A673 (cell line): Measurements from ENCODE around the gene SH3RF3. TPM values are rescaled to one million over a fixed set of nuclear protein-coding genes. Genes with fewer than 3 reads are reported as not detected.

ENCODE experiments used
- BruUV-seq: library from RNA; stranded (reverse); fragments of 400-500 nt; replicated peaks from 2 replicates; lab custom pipeline; 2021; lab: Mats Ljungman, UMichigan
- CTCF ChIA-PET: fragments of 300-600 bp; sonication (Branson Sonifier 250); formaldehyde crosslinking; loops from one replicate; lab custom pipeline; 2022; ENCODE audit warnings: antibody characterized with exemption; lab: Charles Lee
- POLR2A ChIA-PET: fragments of 300-600 bp; sonication (Branson Sonifier 250); formaldehyde crosslinking; loops from one replicate; lab custom pipeline; 2022; ENCODE audit warnings: antibody characterized with exemption; ENCODE audit not compliant: low non-redundant PET; lab: Charles Lee
- DNase-seq: peaks from one replicate; pipeline ENCODE4 v3.0.0-alpha.2; 2015; ENCODE audit warnings: low spot score
- H3K27ac ChIP-seq: fragments of 200-600 bp; sonication (generic); 2 replicates; pipeline ENCODE4 v1.5.1; 2016; ENCODE audit warnings: mixed run types, low read depth, mild to moderate bottlenecking, mixed read lengths, antibody characterized with exemption, low read length; ENCODE audit not compliant: poor library complexity, severe bottlenecking
- H3K27me3 ChIP-seq: fragments of 200-600 bp; sonication (generic); replicated peaks from 2 replicates; pipeline ENCODE4 v1.6.1; 2017; ENCODE audit warnings: mixed run types, low read depth, mild to moderate bottlenecking, mixed read lengths, antibody characterized with exemption, low read length; ENCODE audit not compliant: insufficient read depth, poor library complexity
- H3K36me3 ChIP-seq: fragments of 200-600 bp; sonication (generic); 2 replicates; pipeline ENCODE4 v1.6.1; 2016; ENCODE audit warnings: mixed run types, mild to moderate bottlenecking, mixed read lengths, antibody characterized with exemption, low read length; ENCODE audit not compliant: insufficient read depth, poor library complexity, severe bottlenecking
- H3K4me1 ChIP-seq: fragments of 200-600 bp; sonication (generic); 2 replicates; pipeline ENCODE4 v1.6.1; 2017; ENCODE audit warnings: mixed run types, mild to moderate bottlenecking, mixed read lengths, antibody characterized with exemption, low read length; ENCODE audit not compliant: insufficient read depth, poor library complexity, severe bottlenecking
- H3K4me3 ChIP-seq: fragments of 200-600 bp; sonication (generic); 2 replicates; pipeline ENCODE4 v1.5.1; 2016; ENCODE audit warnings: low read depth, mixed run types, mild to moderate bottlenecking, mixed read lengths, low read length; ENCODE audit not compliant: poor library complexity, severe bottlenecking
- H3K9me3 ChIP-seq: fragments of 200-600 bp; sonication (generic); 2 replicates; pipeline ENCODE4 v1.6.1; 2016; ENCODE audit warnings: mixed run types, low read depth, mild to moderate bottlenecking, mixed read lengths, antibody characterized with exemption, low read length; ENCODE audit not compliant: poor library complexity, severe bottlenecking
- CTCF ChIP-seq: fragments of 300-800, 200-600 bp; sonication (generic); conservative IDR thresholded peaks from 2 replicates; pipeline ENCODE4 v1.5.1; 2017; ENCODE audit warnings: low read depth, mild to moderate bottlenecking, antibody characterized with exemption, low read length, moderate library complexity, mixed read lengths
- EZH2 ChIP-seq: fragments of 200-600 bp; sonication (generic); IDR thresholded peaks from 2 replicates; pipeline ENCODE4 v1.6.1; 2017; ENCODE audit warnings: borderline replicate concordance, low read depth, mild to moderate bottlenecking, mixed read lengths, antibody characterized with exemption, low read length; ENCODE audit not compliant: poor library complexity, severe bottlenecking
- intact Hi-C: fragments of 100-400 bp; cut with micrococcal nuclease; formaldehyde crosslinking; loops from one replicate; pipeline ENCODE4 v1.10.0; 2022; ENCODE audit not compliant: unreplicated experiment
- total RNA-seq: library from RNA; stranded (reverse); gene quantifications from 2 replicates; pipeline ENCODE4 v1.2.3, GENCODE V29; 2021

SH3RF3 gene
- total RNA-seq, 1 experiment from 2014 or later = 0.15 TPM

- DNase-seq = no peak
- BruUV-seq = no TSS peak
- intact Hi-C loops = no loop called here
- CTCF ChIA-PET = no interaction called here
- H3K27me3 ChIP-seq = no peaks in the 10 kb centered on the region
- no peak overlapping the region for H3K27ac ChIP-seq
- no peaks in the 10 kb centered on the region for H3K4me1 ChIP-seq
- POLR2A ChIA-PET = no interaction called here
- TF ChIP-seq EZH2 = no peak
- no peak for TF ChIP-seq CTCF
- H3K9me3 ChIP-seq = no peaks in the 10 kb centered on the region
- no peak overlapping the region for H3K4me3 ChIP-seq
- H3K36me3 ChIP-seq = no peaks in the 10 kb centered on the region
Measured at GRCh38 chr2:109482361-109482861, 353.4 kb downstream of the SH3RF3 start.

- no peak for DNase-seq
- H3K27me3 ChIP-seq = no peaks in the 10 kb centered on the region
- H3K4me1 ChIP-seq = no peaks in the 10 kb centered on the region
- no peak overlapping the region for H3K27ac ChIP-seq
- no peaks in the 10 kb centered on the region for H3K9me3 ChIP-seq
- ChIA-PET POLR2A (no interaction called here), CTCF (no interaction called here)
- H3K4me3 ChIP-seq = no peak overlapping the region
- TF ChIP-seq CTCF = no peak
- H3K36me3 ChIP-seq = no peaks in the 10 kb centered on the region
- intact Hi-C loops = no loop called here
- BruUV-seq = no TSS peak
Measured at GRCh38 chr2:109486711-109487535, 357.9 kb downstream of the SH3RF3 start.

GRCh38 chr2:109487536-109487869 lies 358.5 kb downstream of the SH3RF3 start:
- no peaks in the 10 kb centered on the region for H3K4me1 ChIP-seq

More at GRCh38 chr2:109487536-109487869, 358.5 kb downstream of the SH3RF3 start:
- BruUV-seq = no TSS peak
- POLR2A ChIA-PET = no interaction called here
- Histone ChIP-seq H3K9me3 (no peaks in the 10 kb centered on the region), H3K27me3 (no peaks in the 10 kb centered on the region), H3K27ac (no peak overlapping the region), H3K4me3 (no peak overlapping the region), H3K36me3 (no peaks in the 10 kb centered on the region)
- intact Hi-C loops = no loop called here
- CTCF ChIA-PET = no interaction called here
- no peak for TF ChIP-seq CTCF
- TF ChIP-seq EZH2 = no peak
- DNase-seq = no peak
